Measurements from ENCODE around the gene AOPEP.

AOPEP gene

DNA sequence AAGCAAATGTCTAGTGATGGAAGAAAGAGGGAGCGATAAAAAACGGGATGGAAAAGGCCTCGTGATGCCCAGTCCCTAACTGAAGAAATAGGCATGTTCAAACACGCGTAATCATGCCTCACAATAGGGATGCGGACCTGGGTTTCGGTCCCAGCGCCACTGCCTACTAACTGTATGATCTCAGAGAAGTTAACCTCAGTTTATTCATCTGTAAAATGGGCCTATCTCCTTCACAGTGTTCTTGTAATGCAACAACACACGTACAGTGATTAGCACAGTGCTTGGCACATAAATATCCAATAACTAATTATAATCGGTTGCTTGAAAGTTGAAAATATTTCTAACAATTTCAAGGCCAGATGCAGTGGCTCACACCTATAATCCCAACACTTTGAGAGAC is 409.3 kb downstream of the AOPEP start:
- no peak for DNase-seq (ENCODE audit: low read depth)
